ENCODE data around the gene POLR2I. TPM values are rescaled to one million over a fixed set of nuclear protein-coding genes. Genes with fewer than 3 reads are reported as not detected.

POLR2I gene
- total and polyA plus RNA-seq, 2 of the 13 experiments (the other 11 are each of a cell fraction or from before 2014, with no cell fraction given), result 40.5 to 104 TPM

- TF ChIP-seq ZHX2 (IDR thresholded peaks at IDR 0.05; ENCODE audit: low read depth) (no peak), ZHX2 (CRISPR knock-in tag; IDR thresholded peaks at IDR 0.05; ENCODE audit: borderline replicate concordance) (peak; percentile 96), SOX6 (IDR thresholded peaks at IDR 0.05) (no peak), SOX6 (CRISPR knock-in tag; IDR thresholded peaks at IDR 0.05) (peak; percentile 54), ZNF362 (CRISPR knock-in tag; IDR thresholded peaks at IDR 0.05; ENCODE audit: borderline replicate concordance) (0 out of 2 replicates have a peak, but pooled peaks have one; percentile 19), GATAD1 (CRISPR knock-in tag; IDR thresholded peaks at IDR 0.05) (peak; percentile 93), RFX1 (IDR thresholded peaks at IDR 0.05) (peak; percentile 69), ZXDC (CRISPR knock-in tag; IDR thresholded peaks at IDR 0.05) (no peak), ZNF713 (CRISPR knock-in tag; IDR thresholded peaks at IDR 0.05) (no peak), EEA1 (CRISPR knock-in tag; IDR thresholded peaks at IDR 0.05; ENCODE audit: borderline replicate concordance) (no peak; the same call in 1 of the 2 replicates), FOXP4 (CRISPR knock-in tag; IDR thresholded peaks at IDR 0.05) (peak; percentile 74; the same call in 1 of the 2 replicates), DR1 (CRISPR knock-in tag; IDR thresholded peaks at IDR 0.05) (peak; percentile 47), ZNF772 (CRISPR knock-in tag; IDR thresholded peaks at IDR 0.05) (peak; percentile 88), TMF1 (CRISPR knock-in tag; IDR thresholded peaks at IDR 0.05; ENCODE audit: low read depth) (no peak), ZNF7 (CRISPR knock-in tag; IDR thresholded peaks at IDR 0.05) (peak; percentile 15; the same call in 1 of the 2 replicates), ZNF816 (CRISPR knock-in tag; IDR thresholded peaks at IDR 0.05; ENCODE audit: borderline replicate concordance) (no peak; the same call in 1 of the 2 replicates)
These were observed at the start of gene POLR2I (continued) for GRCh38 chr19:36114721-36115452.
